GM19025 (cell line): ENCODE results near the gene MCTP1.
"Not testable (repeated sequence)": the region's sequence is repeated elsewhere in the genome, so short reads cannot be mapped to it uniquely, and the experiment has no call there.

ENCODE experiments used
- ATAC-seq: cut with Tn5 transposase; IDR thresholded peaks from one replicate; pipeline ENCODE4 v1.9.1; 2021; ENCODE audit warnings: mild to moderate bottlenecking, low read depth, moderate library complexity; ENCODE audit not compliant: unreplicated experiment

MCTP1 gene

DNA sequence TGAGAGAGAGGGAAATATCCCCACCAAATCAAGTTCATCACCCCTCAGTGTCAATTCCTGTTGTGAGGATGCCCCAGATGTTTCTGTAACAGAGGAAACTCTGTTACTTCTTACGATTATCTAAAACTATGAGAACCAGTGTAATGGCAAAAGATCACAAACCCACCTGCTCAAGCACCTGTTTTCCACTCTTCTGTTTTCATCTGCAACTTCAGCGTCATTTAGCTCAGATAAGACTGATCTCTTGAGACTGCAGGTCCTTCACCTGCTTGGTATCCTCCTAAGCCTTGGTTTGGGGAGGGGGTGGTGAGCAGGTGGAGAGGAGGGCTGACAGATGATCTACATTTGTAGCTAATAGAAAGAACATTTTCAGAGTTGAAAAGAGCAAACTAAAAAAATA lies 437.2 kb downstream of the MCTP1 start:
- no peak for ATAC-seq

DNA sequence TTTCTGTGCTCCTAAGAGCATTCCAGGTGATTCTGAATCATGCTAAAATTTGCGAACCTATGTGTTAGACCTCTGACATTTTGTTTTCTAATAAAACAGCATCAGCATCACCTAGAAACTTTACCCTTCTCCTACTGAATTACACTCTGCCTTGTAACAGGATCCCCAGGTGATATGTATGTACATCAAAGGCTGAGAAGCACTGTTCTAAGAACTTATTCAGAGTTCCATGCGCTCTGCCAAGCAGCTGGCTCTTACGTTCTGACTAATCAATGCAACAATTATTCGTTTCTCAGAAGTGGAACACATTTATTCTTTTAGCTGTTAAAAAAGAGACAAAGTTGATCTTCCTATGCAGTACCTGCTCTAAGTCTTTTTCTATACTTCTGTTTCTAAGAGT lies 437.9 kb downstream of the MCTP1 start:
- no peak for ATAC-seq

DNA sequence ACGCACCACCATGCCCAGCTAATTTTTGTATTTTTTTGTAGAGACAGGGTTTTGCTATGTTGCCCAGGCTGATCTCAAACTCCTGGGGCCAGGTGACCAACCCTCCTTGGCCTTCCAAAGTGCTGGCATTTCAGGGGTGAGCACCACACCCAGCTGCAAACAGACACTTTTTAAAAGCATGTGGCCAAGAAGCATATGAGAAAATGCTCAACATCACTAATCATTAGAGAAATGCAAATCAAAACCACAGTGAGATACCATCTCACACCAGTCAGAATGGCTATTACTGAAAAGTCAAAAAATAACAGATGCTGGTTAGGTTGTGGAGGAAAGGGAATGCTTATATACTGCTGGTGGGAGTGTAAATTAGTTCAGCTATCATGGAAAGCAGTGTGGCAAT lies 439.2 kb downstream of the MCTP1 start:
- not testable (repeated sequence) for ATAC-seq

DNA sequence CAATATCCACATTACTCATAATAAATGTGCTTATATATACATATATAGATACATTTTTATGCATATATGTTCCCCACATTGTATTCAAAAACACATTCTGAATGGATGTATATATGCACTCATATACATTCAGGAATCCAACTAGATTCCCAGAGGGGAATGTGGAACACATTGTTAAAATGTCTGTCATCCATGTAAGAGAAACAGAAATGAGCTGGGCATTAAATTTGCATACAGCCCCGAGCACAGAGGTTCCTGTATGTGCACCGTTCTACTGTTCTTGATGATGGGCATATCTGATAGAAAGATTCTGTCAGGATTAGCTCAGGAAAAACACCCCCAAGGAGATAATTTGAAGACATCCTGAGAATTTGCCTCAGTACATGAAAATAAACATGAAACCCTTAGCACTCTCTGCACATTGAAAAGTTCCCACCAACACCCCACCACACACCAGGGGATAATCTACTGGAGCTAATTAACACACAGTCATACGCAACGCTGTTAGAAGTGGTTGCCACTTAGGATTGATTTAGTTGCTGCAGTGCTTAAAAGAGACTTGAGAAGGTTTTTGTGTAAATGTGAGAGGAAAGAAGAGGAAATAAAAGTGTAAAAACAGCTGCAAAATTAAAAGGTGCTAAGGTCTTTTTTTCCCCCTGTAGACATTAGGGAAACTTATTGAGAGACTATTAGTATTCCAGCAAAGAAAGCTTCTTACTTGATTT lies 443.1 kb downstream of the MCTP1 start:
- no peak for ATAC-seq

DNA sequence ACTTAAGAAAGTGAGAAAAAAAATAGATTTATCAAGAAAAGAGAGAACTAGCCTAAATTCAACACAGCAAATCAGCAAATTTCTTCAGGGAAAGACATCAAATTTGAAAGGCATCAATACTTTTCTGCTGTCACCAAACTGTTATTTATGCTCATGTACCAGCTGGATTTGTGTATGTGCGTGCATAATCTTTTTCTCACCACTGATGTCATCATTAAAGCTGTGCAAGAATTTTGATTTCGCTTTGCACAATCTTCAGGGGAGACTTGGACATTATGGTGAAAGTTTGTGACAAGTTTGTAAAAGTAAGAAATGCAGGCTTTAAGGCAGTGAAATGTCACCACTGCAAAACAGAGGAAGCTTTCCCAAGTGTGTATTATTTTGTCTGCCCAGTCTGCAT lies 451.0 kb downstream of the MCTP1 start:
- ATAC-seq: no peak

DNA sequence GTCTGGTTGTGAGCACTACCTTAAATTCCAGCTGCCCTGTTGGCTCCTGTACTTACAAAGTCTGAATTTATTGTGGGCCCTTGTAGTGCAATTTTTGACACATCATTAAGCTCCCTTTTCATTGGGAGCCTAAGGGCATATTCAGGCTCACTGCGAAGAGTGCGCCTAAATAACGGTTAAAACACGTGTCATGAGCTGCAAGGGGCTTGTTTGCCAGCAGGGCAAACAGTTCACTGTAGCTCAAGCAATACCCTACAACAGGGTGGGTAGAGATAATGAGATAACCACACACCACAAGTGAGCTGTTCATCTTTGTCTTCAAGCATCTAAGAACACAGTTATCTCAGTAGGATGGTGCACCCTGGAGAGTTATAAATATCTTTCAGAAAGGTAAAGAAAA lies 452.2 kb downstream of the MCTP1 start:
- no peak for ATAC-seq

DNA sequence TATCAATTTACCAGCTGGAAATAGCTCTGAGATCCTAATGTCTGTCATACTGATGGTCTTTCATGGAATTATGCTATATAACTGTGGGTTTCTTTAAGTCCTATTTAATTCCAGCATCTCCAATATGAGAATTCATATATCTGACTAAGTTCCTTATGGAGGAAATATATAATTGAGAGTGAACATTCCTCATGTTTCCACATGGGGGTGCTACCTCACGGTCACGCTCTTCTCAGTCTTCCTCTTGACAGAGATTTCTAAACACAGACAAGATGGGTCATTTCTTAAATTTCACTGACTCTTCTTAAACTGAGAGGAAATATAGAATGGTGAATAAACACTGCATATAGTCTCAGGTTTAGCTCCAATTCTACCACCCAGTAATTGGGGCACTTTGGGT lies 454.4 kb downstream of the MCTP1 start:
- no peak for ATAC-seq

DNA sequence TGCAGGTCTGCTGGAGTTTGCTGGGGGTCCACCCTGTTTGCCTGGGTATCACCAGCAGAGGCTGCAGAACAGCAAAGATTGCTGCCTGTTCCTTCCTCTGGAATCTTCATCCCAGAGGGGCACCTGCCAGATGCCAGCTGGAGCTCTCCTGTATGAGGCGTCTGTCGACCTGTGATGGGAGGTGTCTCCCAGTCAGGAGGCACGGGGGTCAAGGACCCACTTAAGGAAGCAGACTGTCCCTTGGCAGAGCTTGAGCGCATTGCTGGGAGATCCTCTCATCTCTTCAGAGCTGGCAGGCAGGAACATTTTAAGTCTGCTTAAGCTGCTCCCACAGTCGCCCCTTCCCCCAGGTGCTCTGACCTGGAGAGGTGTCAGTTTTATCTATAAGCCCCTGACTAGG lies 456.7 kb downstream of the MCTP1 start:
- ATAC-seq: not testable (repeated sequence)

DNA sequence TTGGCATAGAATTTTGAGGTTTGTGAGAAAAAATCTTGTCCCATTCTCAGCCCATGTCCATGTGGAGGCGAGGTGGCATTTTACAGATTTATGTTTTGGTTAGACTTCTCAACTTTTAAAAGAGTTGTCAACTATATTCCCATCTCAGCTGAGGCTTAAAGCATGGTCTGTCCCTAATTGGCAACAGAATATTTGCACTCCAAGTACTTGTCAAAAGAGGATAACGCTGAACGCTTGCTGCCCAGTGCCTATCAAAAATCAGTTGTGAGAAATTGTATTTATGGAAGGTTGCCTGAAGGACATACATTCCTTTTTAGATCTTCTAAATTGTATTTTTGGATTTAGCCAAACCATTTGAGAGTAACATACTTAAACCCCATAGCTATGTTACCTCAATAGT lies 464.4 kb downstream of the MCTP1 start:
- no peak for ATAC-seq

DNA sequence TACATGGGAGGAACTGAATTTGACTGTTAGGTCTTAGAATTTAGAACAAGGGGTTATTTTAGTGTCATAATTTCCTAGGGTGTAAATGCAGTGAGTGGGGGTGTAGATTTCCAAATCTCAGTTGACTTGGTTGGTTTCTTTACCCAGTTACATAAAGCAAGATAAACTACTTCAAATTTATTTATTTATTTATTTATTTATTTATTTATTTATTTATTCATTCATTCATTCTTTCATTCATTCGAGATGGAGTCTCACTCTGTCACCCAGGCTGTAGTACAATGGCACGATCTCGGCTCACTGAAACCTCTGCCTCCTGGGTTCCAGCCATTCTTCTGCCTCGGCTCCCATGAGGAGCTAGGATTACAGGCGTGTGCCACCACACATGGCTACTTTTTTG lies 466.0 kb downstream of the MCTP1 start:
- ATAC-seq: no peak

DNA sequence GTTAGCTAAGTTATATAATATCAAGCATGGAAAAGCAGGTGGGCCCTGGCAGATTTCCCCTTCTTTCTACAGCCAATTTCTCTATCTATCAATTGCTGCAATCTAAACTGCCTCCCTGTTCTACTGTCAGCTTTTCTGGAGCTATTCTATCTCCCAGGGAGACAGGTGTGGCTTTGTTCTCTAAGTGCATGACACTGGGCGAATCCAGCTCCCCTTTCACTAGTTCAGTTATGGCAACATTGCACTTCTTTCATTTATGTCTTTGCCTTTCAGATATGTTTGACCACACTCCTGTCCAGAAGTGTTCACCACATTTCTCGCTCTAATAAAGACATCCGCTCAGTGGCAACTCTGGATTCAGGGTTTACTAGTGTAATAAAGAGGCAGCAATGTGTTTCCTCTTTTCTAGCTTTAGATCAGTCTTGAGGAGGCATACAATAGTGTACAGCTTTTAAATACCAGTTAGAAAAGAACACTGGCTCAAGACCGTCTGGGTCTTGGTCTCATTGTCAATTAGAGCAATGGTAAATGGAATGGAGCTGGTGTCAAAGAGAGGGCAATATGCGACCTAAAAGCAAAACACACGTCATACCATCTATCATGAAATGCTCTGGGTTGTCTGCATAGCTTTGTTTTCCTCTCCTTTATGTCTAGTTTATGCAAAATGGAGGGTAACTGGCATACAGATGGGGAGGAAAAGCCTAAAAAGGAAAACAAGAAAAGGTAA lies 469.4 kb downstream of the MCTP1 start:
- ATAC-seq: no peak

DNA sequence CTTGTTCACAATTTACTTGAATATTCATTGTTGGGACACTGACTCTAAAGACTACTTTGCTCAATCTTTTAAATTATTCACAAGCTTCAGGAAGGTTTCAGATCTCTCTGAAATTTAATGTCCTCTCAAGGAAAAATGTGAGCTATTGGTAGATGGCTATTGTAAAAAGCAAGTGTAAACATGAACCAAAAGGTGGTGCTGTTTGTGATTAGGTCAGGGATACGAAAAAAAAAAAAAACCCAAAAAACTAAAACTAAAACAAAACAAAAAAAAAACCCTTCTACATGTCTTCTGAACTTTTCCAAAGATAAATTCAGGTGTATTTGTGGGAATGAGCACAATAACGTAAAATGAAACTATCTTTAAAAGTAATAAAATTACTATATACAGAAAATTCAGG lies 472.7 kb downstream of the MCTP1 start:
- ATAC-seq: no peak

DNA sequence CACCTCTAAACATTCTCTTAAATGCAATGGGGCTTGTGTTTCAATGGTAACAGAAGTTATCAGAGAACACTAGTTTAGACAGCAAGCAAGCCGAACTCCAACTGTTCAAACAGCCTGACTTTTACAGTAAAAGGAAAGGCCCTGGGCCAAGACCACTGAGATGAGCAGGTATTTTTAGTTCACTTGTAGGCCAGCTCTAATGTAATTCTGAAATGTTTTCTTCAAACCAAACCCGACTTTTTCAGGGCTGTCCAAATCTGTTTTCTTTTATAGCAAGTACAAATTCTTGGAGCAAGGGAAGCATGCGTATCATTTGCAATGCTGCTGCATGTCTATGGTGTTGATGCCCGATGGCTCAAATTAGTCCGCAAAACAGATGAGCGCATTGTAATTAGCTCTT lies 473.6 kb downstream of the MCTP1 start:
- no peak for ATAC-seq

DNA sequence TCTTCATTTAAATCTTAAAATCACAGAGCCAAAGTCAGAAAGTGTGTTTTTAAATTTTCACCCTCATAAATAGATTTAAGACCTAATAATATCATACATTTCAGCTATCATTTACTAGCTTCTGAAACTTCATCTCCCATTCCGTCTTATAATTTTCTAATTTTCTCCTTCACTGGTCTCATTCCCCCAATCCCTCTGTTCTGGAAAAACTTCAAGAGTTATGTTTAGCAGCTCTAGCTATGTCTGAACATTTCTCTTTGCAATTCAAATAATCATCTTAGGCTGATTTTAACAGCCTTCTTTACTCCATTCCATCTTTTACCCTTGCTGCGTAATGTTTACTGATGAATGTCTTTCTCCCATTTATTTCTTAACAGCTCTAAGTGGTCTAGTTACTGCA lies 474.0 kb downstream of the MCTP1 start:
- ATAC-seq: no peak

DNA sequence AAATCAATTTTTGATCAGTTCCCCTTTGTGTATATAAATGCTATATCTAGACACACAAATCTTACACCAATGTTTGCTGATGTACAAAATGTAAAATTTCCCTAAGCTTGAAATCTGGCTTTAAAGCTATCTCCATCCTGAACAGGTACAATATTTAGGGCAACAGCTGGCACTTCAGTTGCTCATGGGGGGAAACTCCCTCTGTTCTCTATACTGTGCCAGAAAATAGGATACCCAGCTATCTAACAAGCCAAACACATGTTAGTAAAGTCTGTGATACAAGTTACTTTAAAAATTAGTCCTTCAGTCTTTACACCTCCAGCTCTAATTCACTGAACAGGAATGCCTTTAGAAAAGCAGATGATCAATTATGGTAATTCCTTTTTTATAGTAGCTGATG lies 474.6 kb downstream of the MCTP1 start:
- ATAC-seq: no peak

DNA sequence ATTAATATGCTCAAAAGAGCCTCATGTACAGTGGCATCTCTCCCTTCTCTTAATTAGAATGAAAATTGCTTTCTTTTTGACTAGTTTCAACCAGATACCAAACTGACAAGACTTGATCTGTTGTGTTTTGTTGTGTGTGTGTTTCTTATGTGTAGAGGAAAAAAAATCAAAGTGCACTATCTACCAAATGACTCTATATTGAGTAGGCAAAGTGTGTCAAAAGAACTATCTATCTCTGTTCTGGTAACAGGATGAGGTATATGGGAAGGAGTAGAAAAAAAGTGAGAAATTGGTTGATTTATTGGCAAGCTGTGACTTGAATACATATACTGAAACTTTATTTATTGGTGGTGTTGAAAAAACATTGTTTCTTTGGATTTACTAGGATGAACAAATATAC lies 476.4 kb downstream of the MCTP1 start:
- no peak for ATAC-seq

DNA sequence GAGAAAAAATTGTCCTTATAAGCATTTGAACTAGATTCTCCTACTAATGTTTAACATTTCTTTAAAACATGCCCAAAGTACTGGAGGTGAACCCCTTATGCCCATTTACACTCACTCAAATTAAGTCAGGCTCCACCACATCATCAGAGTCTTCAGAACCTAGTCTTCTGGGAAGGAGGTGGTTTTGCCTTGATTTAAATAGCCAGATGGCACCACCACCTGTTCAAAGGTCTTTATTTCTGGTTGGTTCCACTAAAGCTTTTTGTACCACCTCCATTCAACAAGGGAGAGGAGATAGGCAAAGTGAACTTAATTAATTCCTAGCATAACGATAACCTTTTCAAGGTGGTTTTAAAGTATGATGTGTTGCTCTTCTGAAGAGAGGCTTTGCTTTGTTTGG lies 476.9 kb downstream of the MCTP1 start:
- no peak for ATAC-seq

DNA sequence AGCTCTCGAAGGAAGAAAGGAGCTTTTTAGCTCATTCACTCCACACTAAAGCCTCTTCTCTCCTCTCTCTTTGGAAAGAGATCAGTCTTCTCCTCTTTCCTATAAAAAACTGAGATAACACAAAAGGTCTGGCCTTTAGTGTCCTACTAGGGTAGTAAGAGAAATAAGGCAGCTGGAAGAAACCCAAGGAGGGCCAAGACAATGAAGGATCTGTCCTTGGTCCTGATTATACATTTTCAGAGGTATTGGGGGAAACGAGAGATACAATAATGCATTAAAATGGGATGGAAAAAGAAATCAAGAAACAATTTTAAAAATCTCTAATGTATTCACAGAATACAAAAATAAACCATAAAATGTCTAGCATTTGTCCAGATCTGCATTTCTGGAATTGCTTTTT lies 482.4 kb downstream of the MCTP1 start:
- ATAC-seq: no peak

DNA sequence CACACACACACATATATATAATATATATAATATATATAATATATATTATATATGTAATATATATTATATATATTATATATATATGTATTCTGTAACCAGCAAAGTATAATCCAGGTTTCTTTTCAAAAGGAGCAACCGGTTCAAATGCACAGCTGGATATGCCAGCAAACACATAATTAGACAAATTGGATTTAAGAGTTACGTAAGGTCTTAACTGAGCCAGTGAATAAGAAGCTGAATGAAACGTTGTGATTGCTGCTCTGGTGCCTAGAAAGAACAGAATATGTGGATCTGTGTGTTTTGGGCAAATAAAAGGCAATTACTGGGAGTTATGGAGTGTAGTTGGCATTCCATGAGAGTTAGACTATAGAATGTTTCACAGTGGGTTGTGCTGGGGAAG lies 488.3 kb downstream of the MCTP1 start:
- ATAC-seq: no peak

DNA sequence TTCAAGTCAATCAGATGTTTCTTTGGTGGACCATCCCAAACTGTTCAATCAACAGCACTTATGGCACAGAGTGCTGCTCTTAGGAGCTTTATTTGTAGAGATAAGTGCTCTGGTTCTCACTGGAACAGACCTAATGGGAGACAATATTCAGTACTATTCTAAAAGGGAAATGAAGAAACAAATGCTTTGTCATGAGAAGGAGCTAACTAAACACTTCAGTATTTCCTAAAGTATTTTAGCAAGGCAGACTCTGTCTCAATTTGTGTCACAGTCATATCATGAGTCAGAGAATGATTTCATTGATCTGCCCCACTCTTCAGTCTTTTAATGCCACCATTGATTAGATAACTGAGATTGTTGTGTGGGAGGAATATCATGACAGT lies 491.1 kb downstream of the MCTP1 start:
- ATAC-seq: peak; percentile 33

DNA sequence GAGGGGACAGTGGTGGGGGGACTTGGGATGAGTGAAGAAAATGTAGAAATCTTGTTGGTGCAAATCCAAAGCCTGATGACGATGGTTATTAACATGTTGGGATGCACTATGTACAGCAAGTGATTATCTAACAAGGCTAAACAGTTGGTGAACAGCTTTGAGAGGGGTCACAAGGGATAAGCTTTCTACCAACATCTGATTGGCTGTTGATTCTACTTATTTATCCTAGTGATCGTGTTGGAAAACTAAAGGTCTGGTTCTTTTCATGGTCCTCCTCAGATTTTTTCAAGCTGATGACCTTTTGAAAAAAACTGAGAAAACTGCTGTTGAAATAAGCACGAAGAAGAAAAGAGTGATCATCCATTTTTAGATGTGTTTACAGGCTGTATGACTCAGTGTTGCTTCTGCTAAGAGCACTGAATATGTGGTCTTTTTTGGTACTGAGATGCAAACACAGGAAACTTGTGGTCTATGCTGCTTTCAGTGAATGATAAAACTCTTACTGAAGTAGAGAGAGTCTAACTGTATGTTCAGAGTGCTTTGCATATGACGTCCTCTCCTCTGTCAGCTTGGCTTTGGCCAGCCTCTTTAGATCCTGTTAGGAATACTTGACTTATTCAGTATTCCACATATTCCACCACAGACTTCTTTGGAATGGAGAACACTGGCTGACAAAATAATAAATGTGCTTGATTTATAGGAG lies 491.6 kb downstream of the MCTP1 start:
- peak; percentile 100 for ATAC-seq

DNA sequence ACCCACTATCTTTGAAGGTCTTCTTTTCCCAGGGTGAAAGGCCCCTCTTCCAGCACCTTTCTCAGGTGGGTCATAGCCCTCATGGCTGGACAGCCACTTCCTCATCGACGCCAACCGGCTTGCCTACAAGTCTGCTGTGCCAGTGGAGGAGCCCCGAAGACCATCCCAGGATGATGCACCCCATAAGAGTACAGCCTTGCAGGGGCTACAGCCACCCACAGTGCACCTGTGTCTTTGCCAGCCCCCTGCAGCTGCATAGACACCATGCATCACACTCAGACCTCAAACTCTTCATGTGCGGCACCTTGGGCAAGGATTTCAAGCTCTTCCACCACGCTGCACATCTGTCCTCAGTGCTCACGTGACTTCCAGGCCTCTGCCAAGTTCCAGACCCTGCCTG lies 493.1 kb downstream of the MCTP1 start:
- ATAC-seq: no peak
